Neural cell (in vitro differentiated cells): ENCODE measurements around the gene PCGF3. TPM values are rescaled to one million over a fixed set of nuclear protein-coding genes. Genes with fewer than 3 reads are reported as not detected.

Source experiments
- H2AFZ ChIP-seq: fragments of 200-600, 300-800 bp; sonication (generic), shearing (Covaris generic); 2 replicates; pipeline ENCODE4 v1.6.0; 2014; ENCODE audit warnings: low read depth, mild to moderate bottlenecking, antibody characterized with exemption, low read length, moderate library complexity
- H3F3A ChIP-seq: fragments of 200-600 bp; shearing (Covaris generic); 2 replicates; pipeline ENCODE4 v1.6.1; 2016; ENCODE audit warnings: mild to moderate bottlenecking, moderate library complexity, mixed read lengths, antibody characterized with exemption, low read length; ENCODE audit not compliant: insufficient read depth, poor library complexity, severe bottlenecking
- H3K27ac ChIP-seq: fragments of 200-600, 300-800 bp; sonication (generic), shearing (Covaris generic); 2 replicates; pipeline ENCODE4 v1.5.1; 2014; ENCODE audit warnings: mild to moderate bottlenecking, low read length, moderate library complexity
- H3K27me3 ChIP-seq: fragments of 300-800, 200-600 bp; sonication (generic), shearing (Covaris generic); 2 replicates; pipeline ENCODE4 v1.6.0; 2014; ENCODE audit warnings: mild to moderate bottlenecking, low read depth, low read length, moderate library complexity; ENCODE audit not compliant: insufficient read depth
- H3K36me3 ChIP-seq: fragments of 300-800, 200-600 bp; sonication (generic), shearing (Covaris generic); 2 replicates; pipeline ENCODE4 v1.5.1; 2014; ENCODE audit warnings: mild to moderate bottlenecking, antibody characterized with exemption, low read length, moderate library complexity; ENCODE audit not compliant: insufficient read depth
- H3K4me2 ChIP-seq: fragments of 300-800, 200-600 bp; sonication (generic), shearing (Covaris generic); 2 replicates; pipeline ENCODE4 v1.6.0; 2014; ENCODE audit warnings: mild to moderate bottlenecking, low read length
- H3K4me3 ChIP-seq: fragments of 300-800, 200-600 bp; sonication (generic), shearing (Covaris generic); 2 replicates; pipeline ENCODE4 v1.5.1; 2014; ENCODE audit warnings: mild to moderate bottlenecking, low read length, moderate library complexity
- H3K79me2 ChIP-seq: fragments of 200-600 bp; shearing (Covaris generic); replicated peaks from 2 replicates; pipeline ENCODE4 v1.6.0; 2014; ENCODE audit warnings: mild to moderate bottlenecking, low read length, moderate library complexity; ENCODE audit not compliant: insufficient read depth
- H3K9ac ChIP-seq: fragments of 300-800, 200-600 bp; sonication (generic), shearing (Covaris generic); 2 replicates; pipeline ENCODE4 v1.6.1; 2016; ENCODE audit warnings: mild to moderate bottlenecking, low read length, mixed read lengths
- H3K9me2 ChIP-seq: fragments of 200-600 bp; shearing (Covaris generic); 2 replicates; pipeline ENCODE4 v1.6.1; 2016; ENCODE audit warnings: mild to moderate bottlenecking, low read length, mixed read lengths; ENCODE audit not compliant: insufficient read depth
- H3K9me3 ChIP-seq: fragments of 200-600, 300-800 bp; sonication (generic), shearing (Covaris generic); 2 replicates; pipeline ENCODE4 v1.6.1; 2016; ENCODE audit warnings: mild to moderate bottlenecking, mixed run types, low read length, moderate library complexity, mixed read lengths
- H4K20me1 ChIP-seq: fragments of 200-600 bp; shearing (Covaris generic); 2 replicates; pipeline ENCODE4 v1.6.1; 2016; ENCODE audit warnings: mild to moderate bottlenecking, mixed run types; ENCODE audit not compliant: insufficient read depth
- CTCF ChIP-seq: fragments of 450-650 bp; IDR thresholded peaks from 2 replicates; pipeline ENCODE4 v1.5.1; 2014; ENCODE audit warnings: antibody characterized with exemption, mild to moderate bottlenecking, moderate library complexity; ENCODE audit not compliant: poor library complexity, severe bottlenecking
- EP300 ChIP-seq: fragments of 450-650 bp; conservative IDR thresholded peaks from 2 replicates; pipeline ENCODE4 v1.6.1; 2014; ENCODE audit warnings: antibody characterized with exemption, mild to moderate bottlenecking, moderate library complexity; ENCODE audit not compliant: poor library complexity, severe bottlenecking
- EZH2 ChIP-seq: fragments of 200-600, 300-800 bp; shearing (Covaris generic), sonication (generic); IDR thresholded peaks from 2 replicates; pipeline ENCODE4 v1.6.1; 2014; ENCODE audit warnings: antibody characterized with exemption, low read length, borderline replicate concordance, mild to moderate bottlenecking; ENCODE audit not compliant: insufficient read depth, poor library complexity, severe bottlenecking
- MXI1 ChIP-seq: fragments of 450-650 bp; conservative IDR thresholded peaks from 2 replicates; pipeline ENCODE4 v1.6.1; 2014; ENCODE audit warnings: antibody characterized with exemption, mild to moderate bottlenecking; ENCODE audit not compliant: poor library complexity, severe bottlenecking
- POLR2AphosphoS5 ChIP-seq: IDR thresholded peaks from 2 replicates; pipeline ENCODE4 v1.6.1; 2012
- RAD21 ChIP-seq: fragments of 450-650 bp; conservative IDR thresholded peaks from 2 replicates; pipeline ENCODE4 v1.6.1; 2014; ENCODE audit warnings: antibody characterized with exemption, mild to moderate bottlenecking, moderate library complexity
- REST ChIP-seq: IDR thresholded peaks from 2 replicates; pipeline ENCODE4 v1.6.1; 2012; ENCODE audit warnings: borderline replicate concordance
- SMC3 ChIP-seq: fragments of 450-650 bp; conservative IDR thresholded peaks from 2 replicates; pipeline ENCODE4 v1.6.1; 2014; ENCODE audit warnings: antibody characterized with exemption, mild to moderate bottlenecking, moderate library complexity; ENCODE audit not compliant: poor library complexity
- TAF1 ChIP-seq: IDR thresholded peaks from 2 replicates; pipeline ENCODE4 v1.6.1; 2012; ENCODE audit warnings: low read depth
- polyA plus RNA-seq: library from polyadenylated mRNA; depleted of rRNA; stranded (reverse); fragments of >200 nt; gene quantifications from 2 replicates; pipeline ENCODE4 v1.2.3, GENCODE V29; 2014

PCGF3 gene
- polyA plus RNA-seq, 1 donor from 2014 or later, result 117 TPM

DNA sequence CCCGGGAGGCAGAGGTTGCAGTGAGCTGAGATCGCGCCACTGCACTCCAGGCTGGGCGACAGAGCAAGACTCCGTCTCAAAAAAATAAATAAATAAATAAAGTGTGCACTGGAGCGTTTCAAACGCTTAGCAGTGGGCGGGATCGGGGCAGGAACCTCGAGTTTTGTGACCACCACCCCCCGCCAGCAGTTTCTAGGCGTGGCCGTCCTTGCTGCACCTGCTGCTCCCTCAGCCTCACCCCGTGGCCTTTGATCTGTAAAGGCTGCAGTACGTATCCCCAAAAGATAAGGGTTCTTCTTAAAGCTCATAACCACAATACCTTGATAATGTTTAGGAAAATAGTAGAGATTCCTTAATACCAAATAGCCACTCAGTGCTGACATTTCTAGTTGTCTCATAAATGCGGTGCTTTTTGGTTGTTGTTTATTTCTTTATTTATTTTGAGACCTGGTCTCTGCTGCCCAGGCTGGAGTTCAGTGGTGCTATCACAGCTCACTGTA is 33.2 kb downstream of the PCGF3 start:
- Histone ChIP-seq H3K9me2 (no peaks in the 10 kb centered on the region), H3K9ac (no peak overlapping the region), H3K4me3 (no peak overlapping the region), H3K9me3 (no peaks in the 10 kb centered on the region), H3K4me2 (no peak overlapping the region), H3K27ac (no peak overlapping the region), H3F3A (no peaks in the 10 kb centered on the region), H3K79me2 (no peaks in the 10 kb centered on the region), H4K20me1 (no peaks in the 10 kb centered on the region), H3K36me3 (no peaks in the 10 kb centered on the region), H2AFZ (no peak overlapping the region), H3K27me3 (no peaks in the 10 kb centered on the region)
- TF ChIP-seq EP300, result no peak
- TF ChIP-seq POLR2AphosphoS5, result no peak
- TF ChIP-seq CTCF, result no peak
- no peak for TF ChIP-seq REST
- TF ChIP-seq RAD21, result no peak
- no peak for TF ChIP-seq TAF1
- no peak for TF ChIP-seq SMC3
- TF ChIP-seq MXI1, result no peak
- no peak for TF ChIP-seq EZH2

DNA sequence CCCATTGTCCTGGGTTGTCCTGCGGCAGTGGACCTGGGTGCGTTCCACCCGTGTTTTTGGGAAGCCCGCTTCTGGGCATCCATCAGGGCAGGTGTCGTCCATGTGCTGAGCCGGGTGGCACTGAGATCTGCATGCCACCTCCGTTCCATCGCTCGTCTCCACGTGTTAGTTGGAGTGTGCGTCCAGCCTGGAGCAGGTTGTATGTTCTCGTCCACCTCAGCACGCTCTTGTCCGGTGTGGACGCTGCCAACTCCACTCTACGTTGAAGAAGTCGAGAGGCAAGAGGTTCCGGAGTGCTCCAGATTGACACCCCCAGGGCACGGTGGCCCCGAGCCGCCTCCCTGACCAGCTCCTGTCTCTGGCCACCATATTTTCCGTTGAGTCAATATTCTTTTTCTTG is 33.9 kb downstream of the PCGF3 start:
- H3K36me3 ChIP-seq, result no peaks in the 10 kb centered on the region

DNA sequence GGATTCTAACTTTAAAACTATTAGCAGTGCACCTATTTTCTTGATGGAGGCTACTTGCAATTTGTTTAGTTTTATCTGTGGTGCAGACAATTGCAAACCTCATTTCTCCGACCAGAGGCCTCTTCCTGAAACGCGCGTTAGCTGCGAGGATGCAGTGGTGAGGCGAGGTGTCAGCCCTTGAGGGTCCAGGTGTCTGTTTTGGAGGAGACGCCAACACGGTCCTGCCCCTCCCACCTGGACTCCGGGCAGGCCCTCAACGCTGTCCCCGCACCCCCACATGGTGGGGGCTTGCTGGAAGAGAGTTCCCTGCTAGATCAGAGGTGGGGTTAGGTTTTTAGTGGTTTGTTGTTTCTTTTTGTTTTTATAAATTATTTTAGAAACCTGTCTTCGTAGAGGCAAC is 34.4 kb downstream of the PCGF3 start:
- Histone ChIP-seq H3K36me3 (no peaks in the 10 kb centered on the region), H3K79me2 (no peaks in the 10 kb centered on the region), H3K9ac (no peak overlapping the region), H3K27ac (no peak overlapping the region), H3K9me2 (no peaks in the 10 kb centered on the region), H3K9me3 (no peaks in the 10 kb centered on the region), H3K4me3 (no peak overlapping the region), H2AFZ (no peak overlapping the region), H3K4me2 (no peak overlapping the region), H3K27me3 (no peaks in the 10 kb centered on the region), H3F3A (no peaks in the 10 kb centered on the region), H4K20me1 (no peaks in the 10 kb centered on the region)
- TF ChIP-seq RAD21 (no peak), CTCF (no peak), REST (no peak), TAF1 (no peak), SMC3 (no peak), POLR2AphosphoS5 (no peak), EZH2 (no peak), MXI1 (no peak), EP300 (no peak)

More for the DNA sequence above, 33.9 kb downstream of the PCGF3 start:
- Histone ChIP-seq H3K4me2 (no peak overlapping the region), H3K79me2 (no peaks in the 10 kb centered on the region), H2AFZ (no peak overlapping the region), H4K20me1 (no peaks in the 10 kb centered on the region), H3K27me3 (no peaks in the 10 kb centered on the region), H3K4me3 (no peak overlapping the region), H3K27ac (no peak overlapping the region), H3K9me2 (no peaks in the 10 kb centered on the region), H3K9me3 (no peaks in the 10 kb centered on the region), H3K9ac (no peak overlapping the region), H3F3A (no peaks in the 10 kb centered on the region)
- no peak for TF ChIP-seq TAF1
- TF ChIP-seq RAD21, result no peak
- no peak for TF ChIP-seq SMC3
